ENCODE measurements around the gene TRPM1. TPM values are rescaled to one million over a fixed set of nuclear protein-coding genes. Genes with fewer than 3 reads are reported as not detected.

TRPM1 gene
- total RNA-seq, 2 donors from 2014 or later: not detected

- Histone ChIP-seq H3K27me3 (ENCODE audit: control insufficient read depth, insufficient read depth, low read length, poor library complexity, severe bottlenecking) (no peaks in the 10 kb centered on the region), H3K9ac (ENCODE audit: extremely low read depth, low read length, poor library complexity, severe bottlenecking) (no peak overlapping the region), H3K4me3 (ENCODE audit: low read length) (no peak overlapping the region), H3K36me3 (ENCODE audit: control insufficient read depth, insufficient read depth, low read length) (no peaks in the 10 kb centered on the region), H3K4me1 (ENCODE audit: control insufficient read depth, insufficient read depth, low read length) (no peaks in the 10 kb centered on the region), H3K9me3 (ENCODE audit: control insufficient read depth, low read length) (peaks cover 8% of the 10 kb centered on the region), H3K27ac (ENCODE audit: low read depth, low read length) (no peak overlapping the region)
- no peak overlapping the region for H3K4me3 Mint-ChIP-seq
- no peaks in the 10 kb centered on the region for H3K4me1 Mint-ChIP-seq
- 78 to 80% methylated on average over 5 to 6 of the region's 6 CpGs for WGBS, 2 experiments (ENCODE audit: insufficient coverage in 1 of 2, insufficient read length in 1 of 2)
- no peak overlapping the region for H3K27ac Mint-ChIP-seq
- peaks cover 22% of the 10 kb centered on the region for H3K9me3 Mint-ChIP-seq
- TF ChIP-seq CTCF (conservative IDR thresholded peaks at IDR 0.05): no peak
- no peak for DNase-seq
- H3K36me3 Mint-ChIP-seq (ENCODE audit: low read depth): no peaks in the 10 kb centered on the region
- H3K27me3 Mint-ChIP-seq (ENCODE audit: insufficient read depth): no peaks in the 10 kb centered on the region
Measured at GRCh38 chr15:31136607-31137328, 35.2 kb upstream of the TRPM1 start.

GRCh38 chr15:31136016-31136415, 34.5 kb upstream of the TRPM1 start:
- Mint-ChIP-seq H3K27ac (no peak overlapping the region), H3K4me1 (no peaks in the 10 kb centered on the region), H3K4me3 (no peak overlapping the region), H3K27me3 (ENCODE audit: insufficient read depth) (no peaks in the 10 kb centered on the region), H3K9me3 (peaks cover 22% of the 10 kb centered on the region), H3K36me3 (ENCODE audit: low read depth) (no peaks in the 10 kb centered on the region)
- no peak overlapping the region for H3K27ac ChIP-seq (ENCODE audit: low read depth, low read length)
- no peak overlapping the region for H3K4me3 ChIP-seq (ENCODE audit: low read length)
- peaks cover 8% of the 10 kb centered on the region for H3K9me3 ChIP-seq (ENCODE audit: control insufficient read depth, low read length)
- DNase-seq: peak; percentile 78
- no peaks in the 10 kb centered on the region for H3K36me3 ChIP-seq (ENCODE audit: control insufficient read depth, insufficient read depth, low read length)
- TF ChIP-seq CTCF (conservative IDR thresholded peaks at IDR 0.05): peak; percentile 37
- WGBS, 2 experiments (ENCODE audit: insufficient coverage in 1 of 2, insufficient read length in 1 of 2): 87 to 93% methylated on average over 4 to 9 of the region's 9 CpGs
- H3K27me3 ChIP-seq (ENCODE audit: control insufficient read depth, insufficient read depth, low read length, poor library complexity, severe bottlenecking): no peaks in the 10 kb centered on the region
- H3K9ac ChIP-seq (ENCODE audit: extremely low read depth, low read length, poor library complexity, severe bottlenecking): no peak overlapping the region
- H3K4me1 ChIP-seq (ENCODE audit: control insufficient read depth, insufficient read depth, low read length): no peaks in the 10 kb centered on the region

GRCh38 chr15:31135523-31135922, 34.0 kb upstream of the TRPM1 start:
- 86 to 91% methylated on average over 3 to 6 of the region's 6 CpGs for WGBS, 2 experiments (ENCODE audit: insufficient coverage in 1 of 2, insufficient read length in 1 of 2)
- Histone ChIP-seq H3K36me3 (ENCODE audit: control insufficient read depth, insufficient read depth, low read length) (no peaks in the 10 kb centered on the region), H3K9me3 (ENCODE audit: control insufficient read depth, low read length) (peaks cover 8% of the 10 kb centered on the region), H3K27ac (ENCODE audit: low read depth, low read length) (no peak overlapping the region), H3K27me3 (ENCODE audit: control insufficient read depth, insufficient read depth, low read length, poor library complexity, severe bottlenecking) (no peaks in the 10 kb centered on the region), H3K4me1 (ENCODE audit: control insufficient read depth, insufficient read depth, low read length) (no peaks in the 10 kb centered on the region), H3K4me3 (ENCODE audit: low read length) (no peak overlapping the region), H3K9ac (ENCODE audit: extremely low read depth, low read length, poor library complexity, severe bottlenecking) (no peak overlapping the region)
- Mint-ChIP-seq H3K9me3 (peaks cover 22% of the 10 kb centered on the region), H3K4me1 (no peaks in the 10 kb centered on the region), H3K4me3 (no peak overlapping the region), H3K36me3 (ENCODE audit: low read depth) (no peaks in the 10 kb centered on the region), H3K27me3 (ENCODE audit: insufficient read depth) (no peaks in the 10 kb centered on the region), H3K27ac (no peak overlapping the region)
- DNase-seq: no peak
- no peak for TF ChIP-seq CTCF (conservative IDR thresholded peaks at IDR 0.05)

All from endodermal cell (in vitro differentiated cells).